GM19463 (cell line): ENCODE measurements around the gene IDUA.

Experiments
- ATAC-seq: cut with Tn5 transposase; IDR thresholded peaks from one replicate; pipeline ENCODE4 v1.9.1; 2021; ENCODE audit warnings: mild to moderate bottlenecking, moderate library complexity; ENCODE audit not compliant: unreplicated experiment

The IDUA gene

DNA sequence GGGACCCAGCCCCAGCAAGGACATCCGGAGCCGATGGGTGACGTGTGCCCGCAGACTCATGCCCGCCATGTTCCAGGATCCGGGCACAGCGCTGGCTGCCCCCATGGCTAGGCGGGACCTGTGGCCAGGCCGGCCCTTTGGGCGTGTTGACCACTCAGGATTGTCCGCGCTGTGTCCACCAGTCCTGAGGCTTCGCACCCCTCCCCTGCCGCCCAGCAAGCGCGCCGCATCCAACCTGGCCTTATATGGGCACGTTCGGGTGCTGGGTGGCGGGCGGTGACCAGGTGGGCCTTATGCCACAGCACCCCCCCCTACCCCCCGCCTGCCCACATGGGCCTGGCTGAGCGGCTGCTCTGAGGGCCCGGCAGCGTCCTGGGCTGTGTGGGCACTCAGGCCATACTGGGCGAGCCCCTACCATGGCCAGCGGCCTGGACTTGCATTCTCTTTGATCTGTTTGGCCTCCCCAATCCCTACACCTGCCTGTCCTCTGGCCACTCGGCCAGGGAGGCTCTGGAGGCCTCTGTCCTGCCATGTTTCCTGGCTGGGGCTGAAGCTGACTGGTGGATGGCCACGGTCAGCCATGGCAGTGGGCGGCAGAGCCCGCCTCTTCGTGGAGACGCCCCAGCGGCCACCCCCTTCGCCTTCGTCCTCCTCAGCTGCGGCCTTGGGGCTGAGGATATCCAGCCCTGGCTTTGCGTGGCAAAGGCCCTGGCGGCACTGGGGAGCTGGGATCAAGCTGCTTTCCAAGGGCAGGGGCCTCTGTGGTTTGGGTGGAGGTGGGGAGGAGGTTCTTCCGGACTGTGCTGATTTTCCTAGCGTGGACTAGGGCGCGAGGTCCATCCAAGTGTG is 26.6 kb downstream of the IDUA start:
- ATAC-seq = no peak

DNA sequence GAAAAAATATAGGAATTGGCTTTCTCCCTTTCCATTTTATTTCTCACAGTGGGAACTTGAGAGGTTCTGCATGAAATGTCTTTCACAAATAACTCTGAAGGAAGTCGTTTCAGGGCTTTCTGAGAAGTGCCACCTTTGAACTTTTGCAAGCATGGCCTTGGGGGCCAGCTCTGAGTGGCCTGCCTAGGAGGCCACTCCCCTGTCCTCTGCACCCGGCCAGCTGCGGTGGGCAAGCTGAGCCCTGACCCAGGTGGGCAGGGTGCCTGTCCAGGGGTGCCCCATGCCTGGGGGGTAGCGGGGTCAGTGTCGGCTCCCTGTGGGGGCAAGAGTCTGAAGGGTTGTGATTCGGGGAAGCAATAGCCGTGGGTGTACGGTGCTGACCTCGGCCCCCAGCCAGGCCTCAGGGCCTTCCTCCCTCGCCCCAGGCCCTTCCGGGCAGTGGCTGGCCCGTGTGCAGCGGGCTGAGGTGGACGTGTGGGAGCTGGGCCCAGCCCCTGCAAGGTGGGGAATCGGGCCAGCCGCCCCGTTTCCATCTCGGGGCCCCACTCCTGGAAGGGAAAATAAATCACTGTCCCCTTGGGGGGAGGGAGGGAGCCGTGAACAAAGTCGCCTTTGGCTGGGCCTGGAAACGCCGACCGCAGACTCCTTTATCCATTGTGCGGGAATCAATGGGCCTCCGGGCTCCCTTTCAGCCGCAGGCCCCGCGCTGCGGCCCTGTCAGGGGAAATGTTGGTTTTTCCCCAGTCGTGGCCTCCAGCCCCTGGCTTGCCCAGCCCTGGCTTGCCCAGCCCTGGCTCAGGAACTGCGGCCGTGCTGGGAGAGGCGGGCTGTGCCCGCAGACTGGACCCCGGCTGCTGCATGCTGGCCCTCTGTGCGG is 27.7 kb downstream of the IDUA start:
- no peak for ATAC-seq

DNA sequence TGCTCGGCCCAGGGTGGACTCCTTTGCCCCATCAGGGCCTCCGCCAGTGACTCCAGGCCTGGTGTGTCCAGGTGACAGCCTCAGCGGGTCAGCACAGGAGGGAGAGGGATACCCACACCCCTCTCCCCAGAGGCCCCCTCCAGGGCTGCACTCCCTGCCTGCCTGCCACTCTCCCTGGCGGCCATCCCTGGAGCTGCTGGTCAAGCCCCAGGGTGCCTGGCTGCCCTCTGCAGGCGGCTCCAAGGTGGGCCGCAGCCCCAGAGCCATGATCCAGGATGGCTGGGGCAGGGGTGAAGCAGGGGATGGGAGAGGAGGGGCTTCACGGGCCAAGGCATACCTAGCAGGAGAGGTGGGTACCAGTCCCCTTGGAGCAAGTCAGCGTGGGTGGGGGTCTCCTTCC is 28.3 kb downstream of the IDUA start:
- no peak for ATAC-seq

DNA sequence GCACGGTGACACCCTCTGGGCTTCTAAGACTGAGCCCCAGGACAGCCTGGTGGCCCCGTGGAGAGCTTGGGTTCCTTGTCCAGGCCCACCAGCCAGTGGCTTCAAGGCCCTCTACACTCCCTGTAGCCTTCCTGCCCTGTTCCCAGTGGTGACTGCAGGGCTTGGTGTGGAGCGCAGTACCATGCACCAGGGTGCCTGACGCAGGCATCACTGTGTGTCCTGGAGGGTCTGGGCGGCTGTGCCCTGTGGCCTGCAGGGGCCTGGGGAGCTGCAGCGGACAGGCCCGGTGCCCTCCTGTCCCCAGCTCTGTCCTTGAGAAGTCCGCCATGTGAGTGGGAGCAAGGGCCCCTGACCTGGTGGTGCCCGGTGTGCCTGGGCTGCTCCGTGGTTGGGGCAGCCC is 28.9 kb downstream of the IDUA start:
- ATAC-seq = no peak

DNA sequence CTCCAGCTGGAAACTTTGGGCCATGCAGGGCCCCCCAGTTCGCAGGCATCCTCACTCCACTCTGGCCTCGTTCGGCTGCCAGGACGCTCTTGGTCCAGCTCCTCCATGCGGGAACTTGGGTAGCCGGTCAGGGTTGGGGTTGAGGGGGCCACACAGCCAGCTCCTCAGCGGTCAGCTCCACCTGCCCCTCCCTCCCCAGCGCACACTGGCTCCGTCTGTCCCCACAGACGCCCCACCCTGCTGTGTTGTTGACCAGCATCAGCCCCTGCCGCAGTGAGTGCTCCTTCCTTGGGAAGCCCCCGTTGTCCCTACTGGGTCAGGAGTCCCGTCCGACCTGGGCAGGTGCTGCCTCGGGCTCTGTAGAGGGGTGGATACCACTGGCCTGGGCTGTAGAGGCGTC is 30.4 kb downstream of the IDUA start:
- ATAC-seq = no peak

DNA sequence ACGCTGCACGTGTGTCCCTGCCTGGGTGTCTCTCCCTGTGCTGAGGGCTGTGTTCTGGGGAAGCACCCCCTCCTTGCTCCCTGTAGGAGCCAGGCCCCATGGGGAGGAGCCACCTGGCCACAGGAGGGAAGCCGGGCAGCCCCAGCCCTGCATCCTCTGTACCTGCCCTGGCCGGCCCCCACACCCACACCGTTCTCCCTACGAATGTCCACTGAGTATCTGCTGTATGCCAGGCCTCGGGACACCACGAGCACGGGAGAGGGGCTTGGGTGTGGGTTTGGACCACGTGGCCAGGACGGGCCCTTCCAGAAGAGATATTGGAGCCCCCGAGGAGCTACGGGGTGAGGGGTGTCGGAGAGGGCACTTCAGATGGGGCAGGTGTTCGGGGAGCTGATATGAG is 30.9 kb downstream of the IDUA start:
- no peak for ATAC-seq

DNA sequence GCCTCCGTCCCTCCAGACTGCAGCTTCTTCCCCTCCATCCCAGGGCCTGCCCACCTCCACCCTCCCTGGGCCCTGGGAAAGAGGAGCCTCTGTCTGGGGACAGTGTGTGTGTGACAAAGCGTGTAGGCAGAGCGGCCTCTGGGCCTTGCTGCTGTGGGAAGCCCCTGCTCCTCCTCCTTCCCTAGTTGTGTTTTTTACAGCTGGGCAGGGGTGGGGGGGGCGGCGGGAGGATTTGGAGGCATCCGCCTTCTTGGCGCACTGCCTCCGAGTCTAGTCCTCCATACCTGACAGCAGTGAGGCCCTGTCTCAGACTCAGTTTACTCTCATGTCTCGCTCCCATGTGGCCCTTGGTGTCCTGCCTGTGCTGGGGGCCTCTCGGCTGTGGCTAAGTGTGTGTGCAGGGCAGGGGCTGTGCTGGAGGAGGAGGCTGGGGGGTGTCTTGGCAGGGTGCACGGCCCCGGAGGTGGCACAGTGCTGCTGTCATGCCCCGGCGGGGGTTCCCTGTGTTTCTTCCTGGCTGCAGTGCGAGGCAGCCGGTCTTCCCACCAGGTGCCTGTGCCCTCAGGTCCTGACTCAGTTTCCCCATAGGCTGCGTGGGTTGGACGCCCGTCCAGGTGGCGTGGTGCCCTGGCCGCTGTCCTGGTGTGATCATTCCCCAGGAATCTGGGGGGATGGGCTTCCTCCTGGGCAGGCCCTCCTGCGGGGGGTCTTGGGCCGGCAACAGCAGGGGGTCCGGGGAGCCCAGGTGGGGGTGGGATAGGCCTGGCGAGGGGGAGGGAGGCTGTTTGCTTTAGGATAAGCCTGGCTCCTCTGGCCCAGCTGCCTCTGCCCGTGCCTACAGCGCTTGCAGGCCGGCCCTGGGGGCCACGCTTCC is 31.5 kb downstream of the IDUA start:
- ATAC-seq = no peak

DNA sequence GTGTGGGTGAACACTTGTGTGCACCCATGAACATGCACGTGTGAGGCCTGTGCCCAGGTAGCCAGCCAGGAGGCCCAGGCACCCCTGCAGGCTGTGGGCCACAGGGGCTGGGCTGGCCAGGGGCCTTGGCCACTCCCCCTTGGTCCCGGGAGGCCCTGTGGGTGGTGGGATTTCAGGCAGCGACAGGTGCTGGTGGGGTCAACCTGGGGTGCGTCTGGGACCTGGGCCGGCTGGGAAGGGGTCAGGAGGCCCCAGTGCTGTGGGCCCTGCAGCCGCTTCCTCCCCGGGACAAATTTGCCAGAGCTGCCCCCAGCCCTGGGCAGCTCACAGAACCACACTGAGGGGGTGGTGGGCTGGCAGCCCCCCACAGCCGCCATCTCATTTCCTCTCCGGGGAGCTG is 32.5 kb downstream of the IDUA start:
- no peak for ATAC-seq

DNA sequence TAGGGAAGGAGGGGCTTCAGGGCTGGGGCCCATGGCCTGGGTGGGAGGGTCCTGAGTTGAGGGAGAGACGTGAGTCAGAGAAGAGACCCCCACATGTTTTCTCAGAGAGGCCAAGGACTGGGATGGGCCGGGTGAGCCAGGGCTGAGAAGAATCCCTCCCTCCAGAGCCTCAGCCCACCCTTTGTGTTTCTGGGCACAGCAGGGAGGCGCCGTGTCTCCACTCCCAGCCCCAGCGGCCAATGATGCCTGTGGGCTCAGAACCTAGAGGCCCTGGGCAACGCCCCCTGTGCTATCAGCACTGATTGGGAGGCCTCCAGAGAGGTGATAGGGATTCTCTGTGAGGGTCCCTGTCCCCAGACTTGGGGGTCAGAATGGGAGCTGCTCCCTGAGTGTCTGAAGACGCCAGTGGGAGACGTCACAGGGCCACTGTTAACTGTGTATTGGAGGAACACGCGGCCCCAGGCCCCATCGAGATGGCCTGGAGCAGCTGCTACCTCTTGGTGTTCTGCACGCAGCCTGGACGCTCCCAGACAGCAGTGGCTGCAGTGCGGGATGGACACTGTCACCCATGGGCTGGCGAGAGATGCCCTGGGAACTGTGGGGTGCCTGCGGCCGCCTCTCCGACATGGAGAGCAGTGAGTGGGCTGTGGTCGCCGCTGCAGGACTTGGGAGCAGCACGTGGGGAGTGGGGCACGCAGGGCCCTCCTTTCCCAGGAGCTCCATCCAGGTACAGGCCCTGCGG is 33.1 kb downstream of the IDUA start:
- ATAC-seq = no peak

DNA sequence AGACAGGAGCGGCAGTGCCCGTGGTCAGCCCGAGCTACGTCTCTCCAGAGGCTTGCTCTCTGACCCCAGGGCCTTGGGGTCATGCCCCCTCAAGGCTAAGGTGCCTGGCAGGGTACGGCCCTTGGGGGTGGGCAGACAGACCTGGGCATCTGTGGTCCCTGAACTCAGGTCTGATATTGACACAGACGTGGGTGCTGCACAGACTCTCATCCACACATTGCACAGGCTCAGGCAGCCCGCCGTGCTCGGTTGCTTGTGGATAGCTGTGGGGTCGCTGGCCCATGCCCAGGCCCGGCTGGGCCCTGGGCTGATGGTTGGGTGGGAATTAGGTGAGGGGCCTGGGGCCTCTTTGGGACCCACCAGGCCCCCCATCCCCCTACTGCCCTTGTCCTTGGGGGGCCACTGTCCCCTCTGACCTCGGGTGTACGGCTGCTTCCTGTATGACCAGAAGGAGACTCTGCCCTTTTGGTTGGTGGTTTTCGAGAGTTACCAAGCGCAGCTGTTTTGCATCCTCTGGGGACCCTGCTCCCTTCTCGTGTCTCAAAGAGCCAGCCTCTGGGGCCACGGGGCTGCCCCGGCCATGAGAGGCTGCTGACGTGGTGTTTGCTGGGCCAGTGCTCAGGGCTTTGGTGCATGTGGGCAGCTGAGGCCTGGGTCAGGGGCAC is 34.7 kb downstream of the IDUA start:
- peak; percentile 87 for ATAC-seq

DNA sequence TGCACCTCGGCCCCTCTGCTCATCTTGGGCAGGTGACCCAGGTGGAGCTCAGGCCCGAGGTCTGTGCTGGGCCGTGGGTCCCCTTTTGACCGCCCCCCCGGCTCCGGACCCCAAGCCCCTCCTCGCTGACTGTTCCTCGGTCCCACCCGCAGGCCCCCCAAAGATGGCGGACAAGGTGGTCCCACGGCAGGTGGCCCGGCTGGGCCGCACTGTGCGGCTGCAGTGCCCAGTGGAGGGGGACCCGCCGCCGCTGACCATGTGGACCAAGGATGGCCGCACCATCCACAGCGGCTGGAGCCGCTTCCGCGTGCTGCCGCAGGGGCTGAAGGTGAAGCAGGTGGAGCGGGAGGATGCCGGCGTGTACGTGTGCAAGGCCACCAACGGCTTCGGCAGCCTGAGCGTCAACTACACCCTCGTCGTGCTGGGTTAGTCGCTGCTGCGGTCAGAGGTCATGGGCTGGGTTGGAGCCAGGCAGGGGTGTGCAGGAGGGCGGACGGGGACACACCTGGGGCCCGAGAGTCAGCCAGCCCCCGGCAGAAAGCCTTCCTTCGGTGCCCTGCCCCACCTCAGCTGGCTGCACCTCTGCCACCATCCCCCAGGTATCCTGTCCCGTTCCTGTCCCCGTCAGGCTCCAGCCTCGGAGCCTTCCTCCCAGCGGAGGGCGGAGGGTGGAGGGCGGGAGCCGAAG is 35.4 kb downstream of the IDUA start:
- ATAC-seq = no peak

DNA sequence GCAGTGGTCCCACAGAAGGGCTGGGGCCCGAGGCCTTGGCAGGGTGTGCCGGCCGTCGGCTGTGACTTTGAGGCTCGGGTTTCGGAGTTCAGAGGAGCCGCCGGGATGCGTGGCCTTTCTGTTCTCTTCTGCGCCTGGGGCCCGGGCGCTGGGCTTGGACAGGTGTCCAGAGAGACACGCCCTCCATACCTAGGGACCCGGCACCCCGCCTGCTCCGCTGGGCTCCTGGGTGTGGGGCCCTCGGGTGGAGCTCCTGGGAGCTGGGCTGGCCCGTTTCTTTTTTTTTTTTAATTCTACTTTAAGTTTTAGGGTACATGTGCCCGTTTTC is 35.9 kb downstream of the IDUA start:
- no peak for ATAC-seq

DNA sequence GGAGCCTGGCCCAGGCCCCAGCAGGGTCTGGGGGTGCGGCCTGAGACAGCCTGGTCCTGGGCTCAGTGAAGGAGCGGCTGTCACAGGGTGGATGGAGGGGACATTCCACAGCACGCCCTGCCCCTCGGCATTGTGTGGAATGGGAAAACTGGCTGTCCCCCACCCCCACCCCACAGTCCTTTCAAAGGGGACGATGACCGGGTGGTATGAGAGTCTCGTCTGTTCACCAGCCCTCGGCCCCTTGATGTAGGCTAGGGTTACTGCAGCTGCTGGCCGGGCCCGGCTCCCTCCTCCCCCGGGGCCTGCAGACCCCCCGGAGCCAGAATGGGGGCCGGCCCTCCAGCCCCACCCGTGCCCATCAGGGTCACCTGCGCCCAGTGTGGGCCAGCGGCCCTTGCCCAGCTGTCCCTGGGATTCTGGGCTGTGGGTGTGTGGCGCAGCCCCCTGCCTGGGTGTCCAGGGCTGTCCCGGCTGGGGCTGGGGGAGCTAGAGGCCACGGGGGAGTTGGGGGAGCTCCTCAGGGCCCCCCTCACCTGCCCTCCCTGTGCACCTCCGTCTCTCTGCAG is 36.3 kb downstream of the IDUA start:
- no peak for ATAC-seq

DNA sequence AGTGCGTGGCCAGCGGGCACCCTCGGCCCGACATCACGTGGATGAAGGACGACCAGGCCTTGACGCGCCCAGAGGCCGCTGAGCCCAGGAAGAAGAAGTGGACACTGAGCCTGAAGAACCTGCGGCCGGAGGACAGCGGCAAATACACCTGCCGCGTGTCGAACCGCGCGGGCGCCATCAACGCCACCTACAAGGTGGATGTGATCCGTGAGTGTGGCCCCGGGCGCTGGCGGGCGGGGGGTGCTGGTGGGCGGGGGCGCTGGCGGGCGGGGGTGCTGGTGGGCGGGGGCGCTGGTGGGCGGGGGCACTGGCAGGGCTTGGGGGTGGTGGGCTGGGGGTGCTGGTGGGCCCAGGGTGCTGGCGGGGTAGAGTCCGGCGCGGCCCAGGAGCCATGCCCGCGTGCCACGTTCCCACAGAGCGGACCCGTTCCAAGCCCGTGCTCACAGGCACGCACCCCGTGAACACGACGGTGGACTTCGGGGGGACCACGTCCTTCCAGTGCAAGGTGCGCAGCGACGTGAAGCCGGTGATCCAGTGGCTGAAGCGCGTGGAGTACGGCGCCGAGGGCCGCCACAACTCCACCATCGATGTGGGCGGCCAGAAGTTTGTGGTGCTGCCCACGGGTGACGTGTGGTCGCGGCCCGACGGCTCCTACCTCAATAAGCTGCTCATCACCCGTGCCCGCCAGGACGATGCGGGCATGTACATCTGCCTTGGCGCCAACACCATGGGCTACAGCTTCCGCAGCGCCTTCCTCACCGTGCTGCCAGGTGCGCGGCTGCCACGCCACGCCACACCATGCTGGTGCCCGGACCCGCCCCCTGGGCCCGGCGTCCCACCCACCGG is 37.3 kb downstream of the IDUA start:
- ATAC-seq = no peak

DNA sequence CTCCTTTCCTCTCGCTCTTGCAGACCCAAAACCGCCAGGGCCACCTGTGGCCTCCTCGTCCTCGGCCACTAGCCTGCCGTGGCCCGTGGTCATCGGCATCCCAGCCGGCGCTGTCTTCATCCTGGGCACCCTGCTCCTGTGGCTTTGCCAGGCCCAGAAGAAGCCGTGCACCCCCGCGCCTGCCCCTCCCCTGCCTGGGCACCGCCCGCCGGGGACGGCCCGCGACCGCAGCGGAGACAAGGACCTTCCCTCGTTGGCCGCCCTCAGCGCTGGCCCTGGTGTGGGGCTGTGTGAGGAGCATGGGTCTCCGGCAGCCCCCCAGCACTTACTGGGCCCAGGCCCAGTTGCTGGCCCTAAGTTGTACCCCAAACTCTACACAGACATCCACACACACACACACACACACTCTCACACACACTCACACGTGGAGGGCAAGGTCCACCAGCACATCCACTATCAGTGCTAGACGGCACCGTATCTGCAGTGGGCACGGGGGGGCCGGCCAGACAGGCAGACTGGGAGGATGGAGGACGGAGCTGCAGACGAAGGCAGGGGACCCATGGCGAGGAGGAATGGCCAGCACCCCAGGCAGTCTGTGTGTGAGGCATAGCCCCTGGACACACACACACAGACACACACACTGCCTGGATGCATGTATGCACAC is 38.2 kb downstream of the IDUA start:
- ATAC-seq = no peak

DNA sequence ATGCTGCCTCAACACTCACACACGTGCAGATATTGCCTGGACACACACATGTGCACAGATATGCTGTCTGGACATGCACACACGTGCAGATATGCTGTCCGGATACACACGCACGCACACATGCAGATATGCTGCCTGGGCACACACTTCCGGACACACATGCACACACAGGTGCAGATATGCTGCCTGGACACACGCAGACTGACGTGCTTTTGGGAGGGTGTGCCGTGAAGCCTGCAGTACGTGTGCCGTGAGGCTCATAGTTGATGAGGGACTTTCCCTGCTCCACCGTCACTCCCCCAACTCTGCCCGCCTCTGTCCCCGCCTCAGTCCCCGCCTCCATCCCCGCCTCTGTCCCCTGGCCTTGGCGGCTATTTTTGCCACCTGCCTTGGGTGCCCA is 39.3 kb downstream of the IDUA start:
- peak; percentile 63 for ATAC-seq

DNA sequence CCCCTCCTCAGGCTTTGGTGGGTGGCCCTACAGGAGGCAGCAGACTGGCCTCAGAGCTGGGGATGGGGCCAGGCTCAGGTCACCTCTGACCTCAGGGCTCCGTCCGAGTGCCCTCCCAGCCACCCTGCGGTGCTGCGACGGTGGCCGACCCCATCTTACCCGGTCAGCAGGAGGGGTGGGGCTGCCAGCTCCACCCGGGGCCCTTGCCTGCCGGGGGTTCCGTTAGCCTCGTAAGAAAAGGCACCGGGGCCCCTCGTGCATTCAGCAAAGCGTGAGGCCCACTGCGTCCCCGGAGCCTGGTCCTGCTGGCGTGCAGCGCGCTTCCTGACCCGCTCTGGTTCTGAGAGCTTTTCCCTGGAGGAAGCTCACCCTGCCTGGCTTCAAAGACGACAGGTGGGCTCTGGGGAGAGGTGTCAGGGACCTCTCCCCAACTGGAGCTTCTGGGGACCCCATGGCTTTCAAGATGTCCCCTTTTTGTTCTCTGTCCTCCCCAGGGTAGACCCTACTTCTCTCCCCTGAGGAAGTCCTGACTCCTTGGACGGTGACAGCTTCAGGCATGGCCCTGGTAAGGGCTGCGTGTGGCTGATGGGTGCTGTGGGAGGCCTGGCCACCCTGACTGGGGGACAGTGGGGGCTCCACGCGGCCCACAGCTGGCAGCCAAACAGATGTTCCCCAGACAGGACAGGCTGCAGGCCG is 40.5 kb downstream of the IDUA start:
- ATAC-seq = no peak
